Mesendoderm (in vitro differentiated cells): Measurements from ENCODE around the gene NCAPG2.

Experiments
- DNase-seq: peaks from one replicate; pipeline ENCODE4 v3.0.0; 2013
- H2AK5ac ChIP-seq: 2 replicates; pipeline ENCODE4 v1.6.1; 2013; ENCODE audit warnings: low read length, inconsistent platforms
- H2BK120ac ChIP-seq: 2 replicates; pipeline ENCODE4 v1.6.1; 2013; ENCODE audit warnings: low read depth, mild to moderate bottlenecking, low read length, moderate library complexity, mixed read lengths
- H2BK15ac ChIP-seq: replicated peaks from 2 replicates; pipeline ENCODE4 v1.6.1; 2013; ENCODE audit warnings: low read depth, mild to moderate bottlenecking, moderate library complexity
- H2BK5ac ChIP-seq: 2 replicates; pipeline ENCODE4 v1.6.1; 2013; ENCODE audit warnings: low read length, inconsistent platforms
- H3K18ac ChIP-seq: 2 replicates; pipeline ENCODE4 v1.6.1; 2013; ENCODE audit warnings: mild to moderate bottlenecking, low read length, mixed read lengths
- H3K23ac ChIP-seq: one replicate; pipeline ENCODE4 v1.6.1; 2013; ENCODE audit warnings: low read length
- H3K27ac ChIP-seq: 2 replicates; pipeline ENCODE4 v1.5.1; 2013; ENCODE audit warnings: low read depth, mild to moderate bottlenecking, inconsistent platforms, low read length, moderate library complexity
- H3K27me3 ChIP-seq: 2 replicates; pipeline ENCODE4 v1.6.1; 2013; ENCODE audit warnings: low read length, control low read depth, mild to moderate bottlenecking, inconsistent platforms; ENCODE audit not compliant: insufficient read depth, poor library complexity
- H3K36me3 ChIP-seq: 2 replicates; pipeline ENCODE4 v1.6.1; 2013; ENCODE audit warnings: low read length, inconsistent platforms; ENCODE audit not compliant: control insufficient read depth, insufficient read depth
- H3K4ac ChIP-seq: one replicate; pipeline ENCODE4 v1.6.1; 2013; ENCODE audit warnings: low read depth, mild to moderate bottlenecking, low read length, moderate library complexity
- H3K4me1 ChIP-seq: 2 replicates; pipeline ENCODE4 v1.6.1; 2013; ENCODE audit warnings: low read depth, low read length, inconsistent platforms; ENCODE audit not compliant: control insufficient read depth
- H3K4me2 ChIP-seq: 2 replicates; pipeline ENCODE4 v1.6.1; 2013; ENCODE audit warnings: low read length
- H3K4me3 ChIP-seq: 2 replicates; pipeline ENCODE4 v1.5.1; 2013; ENCODE audit warnings: mild to moderate bottlenecking, low read length
- H3K56ac ChIP-seq: one replicate; pipeline ENCODE4 v1.6.1; 2013; ENCODE audit warnings: low read length
- H3K79me1 ChIP-seq: 2 replicates; pipeline ENCODE4 v1.6.1; 2013; ENCODE audit warnings: low read length, inconsistent platforms
- H3K79me2 ChIP-seq: 2 replicates; pipeline ENCODE4 v1.6.1; 2013; ENCODE audit warnings: mild to moderate bottlenecking, low read length; ENCODE audit not compliant: control insufficient read depth, insufficient read depth
- H3K9ac ChIP-seq: 2 replicates; pipeline ENCODE4 v1.6.1; 2013; ENCODE audit warnings: low read length, inconsistent platforms
- H4K5ac ChIP-seq: one replicate; pipeline ENCODE4 v1.6.1; 2013; ENCODE audit warnings: low read length
- H4K8ac ChIP-seq: one replicate; pipeline ENCODE4 v1.6.1; 2013; ENCODE audit warnings: low read depth, mild to moderate bottlenecking, control low read depth, low read length, moderate library complexity
- WGBS: extraction: QIAGEN DNeasy Blood & Tissue Kit; methylation state at CpG from one replicate; pipeline ENCODE4 v1.1.7; 2013; ENCODE audit warnings: low lambda C conversion rate, missing lambda C conversion rate; ENCODE audit not compliant: insufficient coverage; ENCODE audit errors: extremely low coverage; 5-methylcytosine and 5-hydroxymethylcytosine counted together

The NCAPG2 gene

GRCh38 chr7:158748335-158748734 is 43.7 kb upstream of the NCAPG2 start:
- no peaks in the 10 kb centered on the region for H3K79me1 ChIP-seq
- no peak for DNase-seq
- no peak overlapping the region for H4K5ac ChIP-seq
- no peak overlapping the region for H4K8ac ChIP-seq
- peaks cover 1% of the 10 kb centered on the region for H3K36me3 ChIP-seq
- no CpG with 5 or more reads among the region's 10 CpGs for WGBS
- H3K4ac ChIP-seq = no peak overlapping the region
- H3K4me2 ChIP-seq = no peak overlapping the region
- H3K18ac ChIP-seq = no peak overlapping the region
- no peak overlapping the region for H2AK5ac ChIP-seq
- no peak overlapping the region for H3K23ac ChIP-seq
- H3K27me3 ChIP-seq = no peaks in the 10 kb centered on the region
- no peak overlapping the region for H3K9ac ChIP-seq
- H3K27ac ChIP-seq = no peak overlapping the region
- no peaks in the 10 kb centered on the region for H3K4me1 ChIP-seq
- H3K4me3 ChIP-seq = no peak overlapping the region
- no peaks in the 10 kb centered on the region for H3K79me2 ChIP-seq
- H2BK5ac ChIP-seq = no peak overlapping the region
- no peak overlapping the region for H3K56ac ChIP-seq
- no peak overlapping the region for H2BK120ac ChIP-seq
- no peak overlapping the region for H2BK15ac ChIP-seq

- Histone ChIP-seq H4K5ac (no peak overlapping the region), H2BK120ac (no peak overlapping the region), H3K36me3 (peaks cover 1% of the 10 kb centered on the region), H3K4me2 (no peak overlapping the region), H4K8ac (no peak overlapping the region), H3K18ac (no peak overlapping the region), H3K4ac (no peak overlapping the region), H3K27ac (no peak overlapping the region), H3K23ac (no peak overlapping the region), H3K79me1 (no peaks in the 10 kb centered on the region), H3K56ac (no peak overlapping the region), H2BK15ac (no peak overlapping the region), H2BK5ac (no peak overlapping the region), H3K27me3 (no peaks in the 10 kb centered on the region), H3K4me3 (no peak overlapping the region), H3K4me1 (no peaks in the 10 kb centered on the region), H3K79me2 (no peaks in the 10 kb centered on the region), H2AK5ac (no peak overlapping the region), H3K9ac (no peak overlapping the region)
- DNase-seq = no peak
- WGBS = no CpG with 5 or more reads among the region's 10 CpGs
Observed at GRCh38 chr7:158747408-158747807, 42.8 kb upstream of the NCAPG2 start.

GRCh38 chr7:158746957-158747356 is 42.4 kb upstream of the NCAPG2 start:
- no peaks in the 10 kb centered on the region for H3K4me1 ChIP-seq
- H3K56ac ChIP-seq = no peak overlapping the region
- no peak overlapping the region for H4K8ac ChIP-seq
- no peak overlapping the region for H2BK120ac ChIP-seq
- no peaks in the 10 kb centered on the region for H3K79me2 ChIP-seq
- H3K9ac ChIP-seq = no peak overlapping the region
- H3K27ac ChIP-seq = no peak overlapping the region
- no peak overlapping the region for H2BK15ac ChIP-seq
- DNase-seq = no peak
- no peak overlapping the region for H3K4me2 ChIP-seq
- no CpG with 5 or more reads among the region's 9 CpGs for WGBS
- no peak overlapping the region for H3K4ac ChIP-seq
- H3K4me3 ChIP-seq = no peak overlapping the region
- H3K79me1 ChIP-seq = no peaks in the 10 kb centered on the region
- H2BK5ac ChIP-seq = no peak overlapping the region
- no peak overlapping the region for H3K18ac ChIP-seq
- no peak overlapping the region for H3K23ac ChIP-seq
- H2AK5ac ChIP-seq = no peak overlapping the region
- no peaks in the 10 kb centered on the region for H3K27me3 ChIP-seq
- no peak overlapping the region for H4K5ac ChIP-seq
- peaks cover 1% of the 10 kb centered on the region for H3K36me3 ChIP-seq

- H4K8ac ChIP-seq = no peak overlapping the region
- H2BK5ac ChIP-seq = no peak overlapping the region
- H3K56ac ChIP-seq = no peak overlapping the region
- H3K27me3 ChIP-seq = no peaks in the 10 kb centered on the region
- no peak overlapping the region for H3K18ac ChIP-seq
- H3K36me3 ChIP-seq = peaks cover 3% of the 10 kb centered on the region
- no peak overlapping the region for H3K23ac ChIP-seq
- no peak overlapping the region for H2BK15ac ChIP-seq
- no peak for DNase-seq
- H3K4me3 ChIP-seq = no peak overlapping the region
- H3K4me2 ChIP-seq = no peak overlapping the region
- H3K9ac ChIP-seq = no peak overlapping the region
- no peak overlapping the region for H4K5ac ChIP-seq
- H3K27ac ChIP-seq = no peak overlapping the region
- H3K79me2 ChIP-seq = no peaks in the 10 kb centered on the region
- H2BK120ac ChIP-seq = no peak overlapping the region
- no peaks in the 10 kb centered on the region for H3K79me1 ChIP-seq
- H2AK5ac ChIP-seq = no peak overlapping the region
- no peaks in the 10 kb centered on the region for H3K4me1 ChIP-seq
- H3K4ac ChIP-seq = no peak overlapping the region
- WGBS = no CpG with 5 or more reads among the region's 10 CpGs
Observed at GRCh38 chr7:158745057-158745715, 40.6 kb upstream of the NCAPG2 start.

GRCh38 chr7:158744070-158744469 is 39.5 kb upstream of the NCAPG2 start:
- H4K8ac ChIP-seq = no peak overlapping the region
- H3K27me3 ChIP-seq = no peaks in the 10 kb centered on the region
- no peak overlapping the region for H2BK15ac ChIP-seq
- no peak overlapping the region for H3K56ac ChIP-seq
- no peak overlapping the region for H2AK5ac ChIP-seq
- H3K27ac ChIP-seq = no peak overlapping the region
- H3K36me3 ChIP-seq = peaks cover 3% of the 10 kb centered on the region
- H3K9ac ChIP-seq = no peak overlapping the region
- H4K5ac ChIP-seq = no peak overlapping the region
- H3K18ac ChIP-seq = no peak overlapping the region
- H3K4me3 ChIP-seq = no peak overlapping the region
- no peak overlapping the region for H3K4me2 ChIP-seq
- H2BK5ac ChIP-seq = no peak overlapping the region
- no peaks in the 10 kb centered on the region for H3K79me2 ChIP-seq
- H3K79me1 ChIP-seq = no peaks in the 10 kb centered on the region
- WGBS = no CpG with 5 or more reads among the region's 4 CpGs
- no peak overlapping the region for H3K4ac ChIP-seq
- no peak overlapping the region for H2BK120ac ChIP-seq
- no peaks in the 10 kb centered on the region for H3K4me1 ChIP-seq
- DNase-seq = no peak
- no peak overlapping the region for H3K23ac ChIP-seq

GRCh38 chr7:158743219-158743618 is 38.6 kb upstream of the NCAPG2 start:
- Histone ChIP-seq H4K8ac (no peak overlapping the region), H2BK15ac (no peak overlapping the region), H3K4me3 (no peak overlapping the region), H3K27me3 (no peaks in the 10 kb centered on the region), H3K27ac (no peak overlapping the region), H3K79me2 (no peaks in the 10 kb centered on the region), H3K4me1 (no peaks in the 10 kb centered on the region), H2AK5ac (no peak overlapping the region), H4K5ac (no peak overlapping the region), H3K36me3 (peaks cover 3% of the 10 kb centered on the region), H2BK120ac (no peak overlapping the region), H3K9ac (no peak overlapping the region), H3K4ac (no peak overlapping the region), H3K79me1 (no peaks in the 10 kb centered on the region), H3K4me2 (no peak overlapping the region), H3K56ac (no peak overlapping the region), H3K18ac (no peak overlapping the region), H2BK5ac (no peak overlapping the region), H3K23ac (no peak overlapping the region)
- DNase-seq = peak; percentile 16
- no CpG with 5 or more reads among the region's 17 CpGs for WGBS
